SK-N-SH treated with all-trans-retinoic acid at 6 μM for 48 hours (cell line): ENCODE data around the gene LTF.

Experiments
- ARNTL ChIP-seq: fragments of 450-650 bp; formaldehyde crosslinking; IDR thresholded peaks from 2 replicates; pipeline ENCODE4 v1.5.0; 2020; ENCODE audit warnings: low read depth, mild to moderate bottlenecking, moderate library complexity, borderline replicate concordance
- ESRRG ChIP-seq: fragments of 250-450 bp; sonication (Bioruptor Pico); IDR thresholded peaks from 2 replicates; pipeline ENCODE4 v1.6.1; 2021; ENCODE audit warnings: mild to moderate bottlenecking
- PATZ1 ChIP-seq: fragments of 250-450 bp; sonication (Bioruptor Pico); IDR thresholded peaks from 2 replicates; pipeline ENCODE4 v1.8.0; 2020; ENCODE audit warnings: mild to moderate bottlenecking, moderate library complexity, borderline replicate concordance
- PPARA ChIP-seq: fragments of 250-450 bp; sonication (Bioruptor Pico); IDR thresholded peaks from 2 replicates; pipeline ENCODE4 v1.5.0; 2020; ENCODE audit warnings: mild to moderate bottlenecking, borderline replicate concordance
- RARB ChIP-seq: fragments of 250-450 bp; sonication (Bioruptor Pico); IDR thresholded peaks from 2 replicates; pipeline ENCODE4 v1.8.0; 2021; ENCODE audit warnings: mild to moderate bottlenecking, moderate library complexity
- SNAI2 ChIP-seq: fragments of 250-450 bp; sonication (Bioruptor Pico); IDR thresholded peaks from 2 replicates; pipeline ENCODE4 v1.5.0; 2020; ENCODE audit warnings: mild to moderate bottlenecking, moderate library complexity
- ZFP3 ChIP-seq: fragments of 250-450 bp; sonication (Bioruptor Pico); IDR thresholded peaks from 2 replicates; pipeline ENCODE4 v1.5.0; 2020; ENCODE audit warnings: mild to moderate bottlenecking, moderate library complexity
- ZFP30 ChIP-seq: fragments of 450-650 bp; formaldehyde crosslinking; IDR thresholded peaks from 2 replicates; pipeline ENCODE4 v1.5.0; 2022; ENCODE audit warnings: mild to moderate bottlenecking, moderate library complexity
- ZNF8 ChIP-seq: fragments of 450-650 bp; formaldehyde crosslinking; IDR thresholded peaks from 2 replicates; pipeline ENCODE4 v1.5.0; 2020; ENCODE audit warnings: mild to moderate bottlenecking, moderate library complexity

- no peak for TF ChIP-seq PATZ1
- no peak for TF ChIP-seq ARNTL (CRISPR knock-in tag)
- TF ChIP-seq ZNF8 (CRISPR knock-in tag) = no peak
- no peak for TF ChIP-seq ZFP3 (CRISPR knock-in tag)
- TF ChIP-seq ZFP30 (CRISPR knock-in tag) = no peak
- TF ChIP-seq PPARA (CRISPR knock-in tag) = no peak
- TF ChIP-seq ESRRG (CRISPR knock-in tag) = no peak
- no peak for TF ChIP-seq SNAI2 (CRISPR knock-in tag)
- TF ChIP-seq RARB (CRISPR knock-in tag) = no peak
Observed at GRCh38 chr3:46482632-46483350, 18.1 kb upstream of the LTF start.
